HG02840 (cell line): ENCODE measurements around the gene PTDSS2.

Experiments
- ATAC-seq: cut with Tn5 transposase; IDR thresholded peaks from one replicate; pipeline ENCODE4 v1.9.1; 2021; ENCODE audit warnings: mild to moderate bottlenecking, moderate library complexity, moderate number of reproducible peaks; ENCODE audit not compliant: unreplicated experiment, low FRiP score

The PTDSS2 gene

GRCh38 chr11:445765-446588 is 4.1 kb upstream of the PTDSS2 start:
- no peak for ATAC-seq

GRCh38 chr11:446891-447290 is 3.2 kb upstream of the PTDSS2 start:
- ATAC-seq, result no peak

GRCh38 chr11:447923-448731 is 2.0 kb upstream of the PTDSS2 start:
- peak; percentile 41 for ATAC-seq

GRCh38 chr11:450809-451451 is 851 bp downstream of the PTDSS2 start:
- peak; percentile 10 for ATAC-seq

GRCh38 chr11:451738-452137 is 1.7 kb downstream of the PTDSS2 start:
- ATAC-seq, result no peak

- ATAC-seq, result no peak
Observed at GRCh38 chr11:452203-452744, 2.2 kb downstream of the PTDSS2 start.

- no peak for ATAC-seq
Observed at GRCh38 chr11:452916-453527, 2.9 kb downstream of the PTDSS2 start.

GRCh38 chr11:453564-453963 is 3.5 kb downstream of the PTDSS2 start:
- ATAC-seq, result no peak

GRCh38 chr11:454043-454442 is 4.0 kb downstream of the PTDSS2 start:
- no peak for ATAC-seq

GRCh38 chr11:454801-455565 is 4.9 kb downstream of the PTDSS2 start:
- no peak for ATAC-seq

- ATAC-seq, result no peak
Observed at GRCh38 chr11:455566-456147, 5.6 kb downstream of the PTDSS2 start.

GRCh38 chr11:456533-456932 is 6.5 kb downstream of the PTDSS2 start:
- ATAC-seq, result no peak

- ATAC-seq, result no peak
Observed at GRCh38 chr11:457111-457760, 7.2 kb downstream of the PTDSS2 start.

- ATAC-seq, result no peak
Observed at GRCh38 chr11:459511-460220, 9.6 kb downstream of the PTDSS2 start.

GRCh38 chr11:460331-461199 is 10.5 kb downstream of the PTDSS2 start:
- ATAC-seq, result no peak

GRCh38 chr11:461626-462025 is 11.5 kb downstream of the PTDSS2 start:
- ATAC-seq, result no peak

GRCh38 chr11:462107-462890 is 12.2 kb downstream of the PTDSS2 start:
- no peak for ATAC-seq
